ENCODE data around the gene IRF2BPL. TPM values are rescaled to one million over a fixed set of nuclear protein-coding genes. Genes with fewer than 3 reads are reported as not detected.

The IRF2BPL gene
- polyA plus RNA-seq, 1 experiment, result 17.6 TPM

GRCh38 chr14:77065851-77066577, 37.5 kb upstream of the IRF2BPL start:
- Histone ChIP-seq H3K36me3 (ENCODE audit: control insufficient read depth, insufficient read depth, low read length) (no peaks in the 10 kb centered on the region), H3K27me3 (ENCODE audit: control insufficient read depth, insufficient read depth, low read length) (no peaks in the 10 kb centered on the region), H3K4me3 (ENCODE audit: low read depth, low read length) (no peak overlapping the region)
- ChIA-PET CTCF (interaction anchor here (1.0 to 5.2 kb wide), 9 partner anchors 10 to 193 kb away, joined by 3 to 47 read pairs (median 5); no protein-coding TSS in a partner anchor), POLR2A (interaction anchor here (0.5 to 0.6 kb wide), 2 partner anchors 20 to 113 kb away, joined by 5 to 7 read pairs; no protein-coding TSS in a partner anchor)
- TF ChIP-seq CTCF (IDR thresholded peaks at IDR 0.05; ENCODE audit: insufficient read depth, low read depth, low read length), result no peak
- DNase-seq (ENCODE audit: low read depth), result no peak

DNA sequence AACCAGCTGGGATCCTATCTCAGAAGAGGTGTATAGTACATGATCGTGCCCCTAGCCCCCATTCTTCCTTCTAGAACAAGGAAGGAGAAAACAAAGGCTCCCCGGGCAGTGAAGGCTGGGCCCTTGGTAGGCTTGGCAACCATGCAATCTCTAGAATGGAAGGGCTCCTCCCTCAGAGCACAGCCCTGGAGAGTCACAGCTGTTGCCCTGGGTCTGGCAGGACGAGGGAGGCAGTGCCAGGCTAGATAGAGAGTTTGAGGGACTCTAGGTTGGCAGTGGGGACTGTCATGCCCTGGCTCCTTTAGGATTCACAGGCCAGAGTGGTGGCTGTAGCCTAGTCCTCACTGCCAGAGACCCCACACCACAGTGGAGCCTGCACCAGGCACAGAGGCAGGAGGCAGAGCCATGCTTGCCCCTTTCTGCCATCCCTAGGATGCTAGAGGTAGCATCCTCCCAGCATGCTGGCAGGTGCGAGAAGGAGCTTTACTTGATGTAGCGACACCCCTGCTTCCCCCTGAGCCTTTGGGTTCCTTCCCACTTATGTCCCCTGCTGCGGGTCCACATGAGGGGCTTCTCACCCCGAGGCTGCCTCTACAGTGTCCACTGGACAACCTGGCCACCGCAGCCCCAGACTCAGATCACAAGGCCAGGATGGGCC, 36.1 kb upstream of the IRF2BPL start:
- ChIA-PET CTCF (interaction anchor here (0.7 to 5.2 kb wide), 10 partner anchors 11 to 191 kb away, joined by 3 to 47 read pairs (median 5); no protein-coding TSS in a partner anchor), POLR2A (no interaction called here)
- H3K4me3 ChIP-seq (ENCODE audit: low read depth, low read length), result no peak overlapping the region
- no peaks in the 10 kb centered on the region for H3K27me3 ChIP-seq (ENCODE audit: control insufficient read depth, insufficient read depth, low read length)
- no peak for DNase-seq (ENCODE audit: low read depth)
- H3K36me3 ChIP-seq (ENCODE audit: control insufficient read depth, insufficient read depth, low read length), result no peaks in the 10 kb centered on the region
- no peak for TF ChIP-seq CTCF (IDR thresholded peaks at IDR 0.05; ENCODE audit: insufficient read depth, low read depth, low read length)

DNA sequence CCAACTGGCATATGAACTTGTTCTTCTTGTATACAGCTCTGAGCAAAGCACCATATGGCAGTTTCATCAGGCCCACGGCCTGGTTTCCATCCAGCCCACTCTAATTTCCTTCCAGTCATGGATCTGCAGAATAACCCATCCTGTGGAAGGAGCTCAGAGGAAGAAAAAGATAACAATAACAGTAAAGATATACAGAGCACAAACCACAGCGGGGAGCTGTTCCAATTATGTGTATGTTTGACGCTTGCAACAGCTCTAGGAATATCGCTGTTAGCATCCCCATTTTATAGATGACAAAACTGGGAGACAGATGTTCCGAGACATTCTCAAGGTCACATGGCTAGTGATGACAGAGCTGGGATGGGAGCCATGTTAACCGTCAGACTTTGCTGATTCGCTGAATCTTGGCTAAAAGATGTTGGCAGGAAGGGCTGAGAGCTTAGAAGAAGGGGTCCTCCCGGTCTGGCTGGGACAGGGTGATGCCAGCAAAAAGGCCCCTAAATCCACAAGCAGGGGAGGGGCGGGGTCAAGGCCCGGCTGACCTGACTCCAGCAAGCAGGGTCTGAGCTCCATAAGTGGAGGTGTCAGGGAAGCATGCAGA, 35.2 kb upstream of the IRF2BPL start:
- CTCF ChIA-PET, result interaction anchor here (1.0 to 5.2 kb wide), 10 partner anchors 10 to 190 kb away, joined by 3 to 47 read pairs (median 6); partner anchors contain the start of gene IRF2BPL
- no peak for TF ChIP-seq CTCF (IDR thresholded peaks at IDR 0.05; ENCODE audit: insufficient read depth, low read depth, low read length)
- DNase-seq (ENCODE audit: low read depth), result no peak
- Histone ChIP-seq H3K4me3 (ENCODE audit: low read depth, low read length) (no peak overlapping the region), H3K36me3 (ENCODE audit: control insufficient read depth, insufficient read depth, low read length) (no peaks in the 10 kb centered on the region), H3K27me3 (ENCODE audit: control insufficient read depth, insufficient read depth, low read length) (no peaks in the 10 kb centered on the region)
- POLR2A ChIA-PET, result interaction anchor here (0.6 kb wide), 1 partner anchor 30 kb away, joined by 6 read pairs; no protein-coding TSS in a partner anchor

GRCh38 chr14:77062261-77062660, 33.8 kb upstream of the IRF2BPL start:
- Histone ChIP-seq H3K4me3 (ENCODE audit: low read depth, low read length) (no peak overlapping the region), H3K36me3 (ENCODE audit: control insufficient read depth, insufficient read depth, low read length) (no peaks in the 10 kb centered on the region), H3K27me3 (ENCODE audit: control insufficient read depth, insufficient read depth, low read length) (no peaks in the 10 kb centered on the region)
- ChIA-PET CTCF (interaction anchor here (1.2 to 5.2 kb wide), 7 partner anchors 8 to 187 kb away, joined by 4 to 47 read pairs (median 12); no protein-coding TSS in a partner anchor), POLR2A (interaction anchor here (0.7 kb wide), 1 partner anchor 140 kb away, joined by 4 read pairs; no protein-coding TSS in a partner anchor)
- no peak for TF ChIP-seq CTCF (IDR thresholded peaks at IDR 0.05; ENCODE audit: insufficient read depth, low read depth, low read length)
- no peak for DNase-seq (ENCODE audit: low read depth)
